Adrenal gland (tissue), 5 donors: ENCODE data around the gene FDX2.

Experiments used
- POLR2A ChIP-seq, 2 donors: fragments of 450-650 bp; IDR thresholded peaks; one replicate each; pipeline ENCODE4 v1.6.1; 2017; ENCODE audit warnings: antibody characterized with exemption in 2 of 2, mild to moderate bottlenecking in 2 of 2, moderate library complexity in 1 of 2
- TF ChIP-seq, protein P1 (sequence below), 6 experiments: fragments of 450-650 bp in 4 of 6; fragments of 200-600 bp in 2 of 6; sonication (generic) in 1 of 6; IDR thresholded peaks; 1 replicate in 5 of 6; 2 replicates in 1 of 6; pipeline versions ENCODE4 v1.5.1 to v1.8.0; 2016 to 2021; ENCODE audit warnings: antibody characterized with exemption in 6 of 6, mild to moderate bottlenecking in 2 of 6, moderate library complexity in 1 of 6
- donor health status: DM: no; HTN: no; CAD: no.

DNA sequence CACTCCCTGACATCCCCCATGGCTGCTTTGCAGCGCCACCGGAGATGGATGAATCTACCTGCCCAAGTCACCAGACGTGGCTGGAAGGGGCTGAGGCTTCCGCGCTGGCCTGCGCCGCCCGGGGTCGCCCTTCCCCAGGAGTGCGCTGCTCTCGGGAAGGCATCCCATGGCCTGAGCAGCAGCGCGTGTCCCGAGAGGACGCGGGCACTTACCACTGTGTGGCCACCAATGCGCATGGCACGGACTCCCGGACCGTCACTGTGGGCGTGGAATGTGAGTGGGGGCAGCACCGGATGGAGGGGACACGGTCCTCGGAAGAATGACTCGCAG lies 21.5 kb downstream of the FDX2 start:
- no peak for TF ChIP-seq POLR2A (IDR thresholded peaks at IDR 0.05)
- TF ChIP-seq, protein P1, sequence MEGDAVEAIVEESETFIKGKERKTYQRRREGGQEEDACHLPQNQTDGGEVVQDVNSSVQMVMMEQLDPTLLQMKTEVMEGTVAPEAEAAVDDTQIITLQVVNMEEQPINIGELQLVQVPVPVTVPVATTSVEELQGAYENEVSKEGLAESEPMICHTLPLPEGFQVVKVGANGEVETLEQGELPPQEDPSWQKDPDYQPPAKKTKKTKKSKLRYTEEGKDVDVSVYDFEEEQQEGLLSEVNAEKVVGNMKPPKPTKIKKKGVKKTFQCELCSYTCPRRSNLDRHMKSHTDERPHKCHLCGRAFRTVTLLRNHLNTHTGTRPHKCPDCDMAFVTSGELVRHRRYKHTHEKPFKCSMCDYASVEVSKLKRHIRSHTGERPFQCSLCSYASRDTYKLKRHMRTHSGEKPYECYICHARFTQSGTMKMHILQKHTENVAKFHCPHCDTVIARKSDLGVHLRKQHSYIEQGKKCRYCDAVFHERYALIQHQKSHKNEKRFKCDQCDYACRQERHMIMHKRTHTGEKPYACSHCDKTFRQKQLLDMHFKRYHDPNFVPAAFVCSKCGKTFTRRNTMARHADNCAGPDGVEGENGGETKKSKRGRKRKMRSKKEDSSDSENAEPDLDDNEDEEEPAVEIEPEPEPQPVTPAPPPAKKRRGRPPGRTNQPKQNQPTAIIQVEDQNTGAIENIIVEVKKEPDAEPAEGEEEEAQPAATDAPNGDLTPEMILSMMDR (IDR thresholded peaks at IDR 0.05), result no peak
